Urinary bladder (tissue), 4 donors: ENCODE results near the gene POMGNT1. TPM values are rescaled to one million over a fixed set of nuclear protein-coding genes. Genes with fewer than 3 reads are reported as not detected.

Experiments used
- DNase-seq: peaks from one replicate; pipeline ENCODE4 v3.0.0-alpha.2; 2015; ENCODE audit errors: extremely low spot score
- H3K27ac ChIP-seq: one replicate; pipeline ENCODE4 v1.5.1; 2013; ENCODE audit warnings: low read depth, mild to moderate bottlenecking, moderate library complexity
- H3K36me3 ChIP-seq: one replicate; pipeline ENCODE4 v1.6.1; 2013; ENCODE audit warnings: mild to moderate bottlenecking, moderate library complexity; ENCODE audit not compliant: insufficient read depth
- H3K4me1 ChIP-seq: one replicate; pipeline ENCODE4 v1.6.1; 2013; ENCODE audit warnings: mild to moderate bottlenecking, moderate library complexity; ENCODE audit not compliant: insufficient read depth
- H3K4me3 ChIP-seq: one replicate; pipeline ENCODE4 v1.5.1; 2013; ENCODE audit warnings: low read depth, low read length
- WGBS: extraction: QIAGEN DNeasy Blood & Tissue Kit; methylation state at CpG from one replicate; pipeline ENCODE4 v1.1.7; 2013; 5-methylcytosine and 5-hydroxymethylcytosine counted together
- polyA plus RNA-seq: library from polyadenylated mRNA; stranded (reverse); fragments of 200-250 nt; gene quantifications from one replicate; pipeline ENCODE4 v1.2.3, GENCODE V29; 2013
- total RNA-seq: library from RNA; depleted of rRNA; stranded (reverse); fragments of >200 nt; gene quantifications from one replicate; pipeline ENCODE4 v1.2.3, GENCODE V29; 2014
- donor health status: healthy with polysubstance abuse.
- donor health status: healthy.

POMGNT1 gene
- total and polyA plus RNA-seq, 2 donors = 20.0 to 41.0 TPM

GRCh38 chr1:46197560-46197963 lies 672 bp downstream of the POMGNT1 start:
- Histone ChIP-seq H3K4me1 (peaks cover 2% of the 10 kb centered on the region), H3K27ac (no peak overlapping the region), H3K4me3 (peak overlapping the region; percentile 60), H3K36me3 (no peaks in the 10 kb centered on the region)
- DNase-seq = no peak
- whole genome bisulfite sequencing = 57% methylated on average over 9 of the region's 9 CpGs

DNA sequence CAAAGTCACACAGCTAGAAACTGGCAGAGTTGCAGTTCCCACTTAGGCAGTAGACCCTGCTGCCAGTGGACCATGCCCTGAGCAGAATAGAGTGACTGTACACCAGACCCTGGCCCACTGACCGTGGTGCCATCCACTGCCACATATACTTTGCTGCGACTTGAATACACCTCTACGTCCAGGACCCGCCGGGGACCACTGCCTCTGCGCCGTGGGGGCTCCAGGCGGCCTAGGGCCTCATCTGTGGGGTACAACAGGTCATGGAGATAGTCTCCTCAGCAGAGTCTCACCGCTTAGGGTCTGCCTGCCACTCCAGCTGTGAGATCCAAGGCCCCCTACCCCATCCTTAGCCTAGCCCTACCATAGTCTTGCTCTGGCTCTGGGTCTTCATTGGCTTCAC lies 1.6 kb downstream of the POMGNT1 start:
- H3K4me3 ChIP-seq = no peak overlapping the region
- WGBS = 96% methylated on average over 9 of the region's 9 CpGs
- H3K4me1 ChIP-seq = peaks cover 2% of the 10 kb centered on the region
- H3K36me3 ChIP-seq = no peaks in the 10 kb centered on the region
- no peak for DNase-seq
- H3K27ac ChIP-seq = no peak overlapping the region

- Histone ChIP-seq H3K4me3 (no peak overlapping the region), H3K36me3 (no peaks in the 10 kb centered on the region), H3K4me1 (peaks cover 2% of the 10 kb centered on the region), H3K27ac (no peak overlapping the region)
- no peak for DNase-seq
- WGBS = 83% methylated on average over 5 of the region's 5 CpGs
Observed at GRCh38 chr1:46194641-46195193, 3.5 kb downstream of the POMGNT1 start.

DNA sequence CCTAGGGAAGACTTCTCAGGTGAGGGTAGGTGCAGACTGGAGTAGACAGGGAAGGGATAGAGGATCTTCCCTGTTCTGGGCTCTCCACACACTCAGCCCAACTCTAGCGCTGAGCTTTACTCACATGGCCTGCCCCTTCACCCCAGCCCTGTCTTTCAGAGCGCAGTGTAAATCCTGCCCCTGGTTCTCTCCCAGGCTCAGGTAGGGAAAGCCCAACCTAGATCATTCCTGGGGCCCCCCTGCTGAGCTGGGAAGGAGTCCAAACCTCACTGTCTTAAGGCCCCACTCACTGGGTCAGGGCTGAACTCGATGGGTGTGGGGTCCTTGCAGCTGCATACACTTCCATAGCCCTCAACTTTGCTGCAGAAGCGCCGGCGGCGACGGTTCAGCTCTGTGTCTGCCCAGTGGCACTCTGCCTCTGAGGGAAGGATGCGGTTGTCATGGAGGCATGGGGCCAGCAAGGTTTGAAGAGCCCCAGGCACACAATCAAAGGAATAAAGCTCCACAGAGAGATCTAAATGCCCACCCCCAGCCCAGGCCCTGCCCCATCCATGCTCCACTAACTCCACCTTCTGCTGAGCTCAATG lies 4.2 kb downstream of the POMGNT1 start:
- H3K4me3 ChIP-seq = no peak overlapping the region
- no peak overlapping the region for H3K27ac ChIP-seq
- 86% methylated on average over 9 of the region's 9 CpGs for WGBS
- DNase-seq = no peak
- peaks cover 2% of the 10 kb centered on the region for H3K4me1 ChIP-seq
- no peaks in the 10 kb centered on the region for H3K36me3 ChIP-seq

- no peak overlapping the region for H3K4me3 ChIP-seq
- 96% methylated on average over 7 of the region's 7 CpGs for WGBS
- peaks cover 2% of the 10 kb centered on the region for H3K4me1 ChIP-seq
- H3K36me3 ChIP-seq = no peaks in the 10 kb centered on the region
- H3K27ac ChIP-seq = no peak overlapping the region
- DNase-seq = no peak
Observed at GRCh38 chr1:46193285-46193684, 4.9 kb downstream of the POMGNT1 start.

GRCh38 chr1:46192171-46192570 lies 6.1 kb downstream of the POMGNT1 start:
- whole genome bisulfite sequencing = 92% methylated on average over 10 of the region's 10 CpGs
- no peaks in the 10 kb centered on the region for H3K4me1 ChIP-seq
- no peak overlapping the region for H3K4me3 ChIP-seq
- DNase-seq = no peak
- H3K36me3 ChIP-seq = no peaks in the 10 kb centered on the region
- no peak overlapping the region for H3K27ac ChIP-seq

- no peak for DNase-seq
- WGBS = 88% methylated on average over 9 of the region's 9 CpGs
- Histone ChIP-seq H3K27ac (no peak overlapping the region), H3K4me1 (no peaks in the 10 kb centered on the region), H3K36me3 (no peaks in the 10 kb centered on the region), H3K4me3 (no peak overlapping the region)
Observed at GRCh38 chr1:46191033-46191701, 7.1 kb downstream of the POMGNT1 start.

DNA sequence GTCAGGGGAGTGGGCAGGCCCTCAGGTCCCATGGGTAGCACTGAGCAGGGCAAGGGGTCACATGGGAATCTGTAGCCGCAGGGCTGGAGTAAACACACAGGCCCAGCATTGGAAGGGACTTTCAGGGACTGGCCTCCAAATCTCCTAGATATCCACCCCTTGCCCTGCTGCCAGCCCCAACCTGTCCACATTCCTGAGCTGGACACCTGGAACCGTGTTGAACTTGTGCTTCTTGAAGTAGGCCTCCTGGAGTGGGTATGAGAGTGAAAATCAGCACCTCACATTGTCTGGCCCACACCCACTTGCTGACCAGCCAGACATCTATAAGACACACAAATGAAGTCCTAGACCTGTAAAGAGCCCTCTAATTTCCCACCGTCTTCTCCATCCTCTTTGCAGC lies 7.7 kb downstream of the POMGNT1 start:
- 75% methylated on average over 3 of the region's 3 CpGs for WGBS
- H3K4me1 ChIP-seq = no peaks in the 10 kb centered on the region
- H3K36me3 ChIP-seq = no peaks in the 10 kb centered on the region
- H3K4me3 ChIP-seq = no peak overlapping the region
- no peak for DNase-seq
- no peak overlapping the region for H3K27ac ChIP-seq

- Histone ChIP-seq H3K27ac (no peak overlapping the region), H3K36me3 (no peaks in the 10 kb centered on the region), H3K4me3 (no peak overlapping the region), H3K4me1 (no peaks in the 10 kb centered on the region)
- 72% methylated on average over 6 of the region's 6 CpGs for WGBS
- DNase-seq = no peak
Observed at GRCh38 chr1:46188295-46189030, 9.8 kb downstream of the POMGNT1 start.

- Histone ChIP-seq H3K4me1 (no peaks in the 10 kb centered on the region), H3K27ac (no peak overlapping the region), H3K36me3 (no peaks in the 10 kb centered on the region), H3K4me3 (no peak overlapping the region)
- DNase-seq = no peak
- 86% methylated on average over 8 of the region's 8 CpGs for WGBS
Observed at GRCh38 chr1:46187106-46187869, 10.9 kb downstream of the POMGNT1 start.

DNA sequence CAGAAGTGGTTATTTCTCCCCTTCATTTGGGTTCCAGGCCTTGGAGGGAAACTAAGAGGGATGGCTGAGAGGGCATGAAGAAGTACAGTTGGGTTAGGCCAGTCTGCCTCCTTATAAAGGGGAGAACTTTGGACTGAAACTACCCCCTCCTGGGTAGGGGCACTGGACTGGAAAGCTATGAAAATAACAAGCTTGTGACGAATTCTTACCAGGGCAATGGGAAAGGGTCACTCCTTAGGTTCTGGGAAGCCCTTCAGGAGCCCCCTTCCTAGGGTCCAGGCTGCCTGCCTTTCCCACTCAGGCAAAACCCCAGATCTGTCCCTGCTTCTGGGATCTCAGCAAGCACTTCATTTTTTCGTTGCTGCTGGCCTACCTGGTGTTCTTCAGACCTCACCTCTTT lies 12.2 kb downstream of the POMGNT1 start:
- H3K27ac ChIP-seq = no peak overlapping the region
- H3K4me1 ChIP-seq = no peaks in the 10 kb centered on the region
- no peak for DNase-seq
- no peak overlapping the region for H3K4me3 ChIP-seq
- H3K36me3 ChIP-seq = no peaks in the 10 kb centered on the region
- 89% methylated on average over 2 of the region's 2 CpGs for WGBS

GRCh38 chr1:46184920-46185658 lies 13.1 kb downstream of the POMGNT1 start:
- no peak for DNase-seq
- Histone ChIP-seq H3K4me3 (no peak overlapping the region), H3K36me3 (no peaks in the 10 kb centered on the region), H3K4me1 (no peaks in the 10 kb centered on the region), H3K27ac (peak overlapping the region; percentile 11)
- WGBS = 71% methylated on average over 7 of the region's 7 CpGs
